H7 (cell line): ENCODE results near the gene PRR30. TPM values are rescaled to one million over a fixed set of nuclear protein-coding genes. Genes with fewer than 3 reads are reported as not detected.
A peak's percentile ranks its signal among the peaks of the same experiment; 100 is the strongest.

Experiments
- DNase-seq: peaks from one replicate; pipeline ENCODE4 v3.0.0; 2012
- H3K27me3 ChIP-seq: 2 replicates; pipeline ENCODE4 v1.6.0; 2011; ENCODE audit warnings: mild to moderate bottlenecking, low read length; ENCODE audit not compliant: control insufficient read depth, insufficient read depth
- H3K36me3 ChIP-seq: replicated peaks from 2 replicates; pipeline ENCODE4 v1.5.1; 2011; ENCODE audit warnings: low read length; ENCODE audit not compliant: control insufficient read depth, insufficient read depth
- H3K4me3 ChIP-seq: 2 replicates; pipeline ENCODE4 v1.5.1; 2011; ENCODE audit warnings: low read depth, mild to moderate bottlenecking, control low read depth, low read length, moderate library complexity; ENCODE audit not compliant: insufficient read depth
- total RNA-seq: library from RNA; depleted of rRNA; stranded (reverse); fragments of >200 nt; shearing (Covaris generic); gene quantifications from 2 replicates; pipeline ENCODE4 v1.2.3, GENCODE V29; 2014; rRNA removed

Gene PRR30
- total RNA-seq, 1 experiment from 2014 or later, result not detected

GRCh38 chr2:27091746-27092695 lies 47.2 kb downstream of the PRR30 start:
- Histone ChIP-seq H3K36me3 (no peaks in the 10 kb centered on the region), H3K27me3 (peaks cover 6% of the 10 kb centered on the region), H3K4me3 (no peak overlapping the region)
- peak; percentile 53 for DNase-seq

DNA sequence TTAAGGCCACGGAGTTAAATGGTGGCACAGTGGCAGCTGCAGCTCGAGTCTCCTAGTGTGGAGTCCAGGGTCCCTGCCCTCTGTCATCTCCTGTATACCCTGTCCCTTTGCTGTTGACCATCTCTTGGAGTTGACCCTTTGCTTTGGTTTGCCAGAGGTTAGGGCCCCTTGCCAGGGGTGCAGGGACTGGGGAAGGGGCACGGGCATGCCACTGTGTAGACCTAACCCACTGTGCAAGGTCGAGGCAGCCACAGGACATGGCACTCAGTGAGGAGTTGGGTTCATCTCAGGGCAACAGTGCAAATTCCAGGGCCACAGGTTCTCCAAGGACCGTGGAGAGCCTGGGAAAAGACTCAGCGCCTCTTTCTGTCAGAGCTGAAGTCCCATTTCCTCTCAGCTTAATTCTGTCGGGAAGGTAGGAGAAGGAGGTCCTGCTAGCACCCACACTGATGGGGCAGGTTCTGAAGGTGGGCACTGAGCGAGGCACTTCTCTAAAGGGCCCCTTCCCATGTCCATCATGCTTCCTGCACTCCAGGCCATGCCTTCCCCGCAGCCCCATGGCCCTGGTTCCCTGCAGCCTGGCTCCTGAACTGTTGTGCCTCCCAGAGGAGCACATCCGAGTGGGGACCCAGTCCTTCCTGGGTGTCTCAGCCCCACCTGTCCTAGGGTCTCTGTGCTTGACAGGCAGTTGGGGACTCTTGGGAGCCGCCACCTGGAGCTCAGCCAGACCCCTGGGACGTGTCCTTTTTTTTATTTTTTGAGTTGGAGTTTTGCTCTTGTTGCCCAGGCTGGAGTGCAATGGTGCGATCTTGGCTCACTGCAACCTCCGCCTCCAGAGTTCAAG lies 49.9 kb downstream of the PRR30 start:
- peak; percentile 36 for DNase-seq
- H3K36me3 ChIP-seq, result no peaks in the 10 kb centered on the region
- H3K27me3 ChIP-seq, result peaks cover 20% of the 10 kb centered on the region
- no peak overlapping the region for H3K4me3 ChIP-seq

DNA sequence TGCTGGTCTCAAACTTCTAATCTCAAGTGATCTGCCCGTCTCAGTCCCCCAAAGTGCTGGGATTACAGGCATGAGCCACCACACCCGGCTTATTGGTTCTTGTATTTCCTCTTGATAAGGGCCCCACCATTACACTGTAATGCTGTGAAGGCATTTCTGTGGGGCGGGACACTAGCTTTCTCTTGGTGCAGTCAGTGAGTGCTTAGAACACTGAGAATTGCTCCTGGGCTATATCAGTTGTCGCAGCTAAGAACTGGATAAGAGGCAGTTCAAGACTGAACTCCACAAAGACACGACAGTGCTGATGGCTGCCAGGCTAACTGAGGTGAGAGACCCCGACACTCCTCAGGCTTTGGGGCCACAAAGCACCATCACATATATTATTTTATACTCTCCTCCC lies 50.6 kb downstream of the PRR30 start:
- Histone ChIP-seq H3K4me3 (no peak overlapping the region), H3K36me3 (no peaks in the 10 kb centered on the region; the same call in 1 of the 2 replicates), H3K27me3 (peaks cover 20% of the 10 kb centered on the region)
- no peak for DNase-seq

DNA sequence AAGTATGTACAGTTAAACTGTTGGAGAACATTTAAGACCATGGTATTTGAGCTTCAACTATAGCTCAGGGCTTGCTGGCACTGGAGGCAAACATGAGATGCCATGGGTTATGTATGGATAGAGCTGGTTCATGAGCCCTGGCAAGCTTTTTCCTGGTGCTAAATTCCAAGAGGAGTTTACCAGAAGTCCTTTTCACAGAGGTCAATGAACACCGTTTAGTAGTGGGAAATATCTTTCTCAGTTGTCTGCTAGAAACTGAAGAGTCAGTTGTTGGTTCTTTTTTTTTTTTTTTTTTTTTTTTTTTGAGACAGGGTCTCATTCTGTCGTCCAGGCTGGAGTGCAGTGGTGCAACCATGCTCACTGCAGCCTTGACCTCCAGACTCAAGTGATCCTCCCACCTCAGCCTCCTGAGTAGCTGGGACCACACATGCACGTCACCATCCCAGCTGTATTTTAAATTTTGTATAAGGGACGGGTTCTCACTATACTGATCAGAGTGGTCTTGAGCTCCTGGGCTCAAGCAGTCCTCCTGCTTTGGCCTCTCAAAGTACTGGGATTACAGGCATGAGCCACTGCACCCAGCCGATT lies 51.3 kb downstream of the PRR30 start:
- DNase-seq, result peak; percentile 27
- Histone ChIP-seq H3K36me3 (no peaks in the 10 kb centered on the region; the same call in 1 of the 2 replicates), H3K4me3 (no peak overlapping the region), H3K27me3 (peaks cover 20% of the 10 kb centered on the region)

Other genes with a start within 250 kb of the PRR30 start
- 0.42 and 1.6 TPM in 2 replicates for gene MAPRE3, start 168.8 kb downstream of the PRR30 start, total RNA-seq
- gene TMEM214, start 106.4 kb downstream of the PRR30 start, total RNA-seq, result 46.5 and 46.6 TPM in 2 replicates
- 45.4 and 46.7 TPM in 2 replicates for gene AGBL5, start 87.7 kb downstream of the PRR30 start, total RNA-seq
- 197 and 228 TPM in 2 replicates for gene OST4, start 67.8 kb downstream of the PRR30 start, total RNA-seq
- 5.1 and 5.8 TPM in 2 replicates for gene EMILIN1, start 60.8 kb downstream of the PRR30 start, total RNA-seq
- 3.3 and 5.3 TPM in 2 replicates for gene KHK, start 52.6 kb downstream of the PRR30 start, total RNA-seq
- 1.0 and 1.6 TPM in 2 replicates for gene CGREF1, start 20.3 kb downstream of the PRR30 start, total RNA-seq
- 0.55 TPM in 1 of 2 replicates, not detected in the other for gene ABHD1, start 15.6 kb downstream of the PRR30 start, total RNA-seq
- 84.5 and 87.3 TPM in 2 replicates for gene PREB, start 4.8 kb downstream of the PRR30 start, total RNA-seq
- not detected in 2 replicates for gene TCF23, start 9.6 kb upstream of the PRR30 start, total RNA-seq
- 182 and 203 TPM in 2 replicates for gene ATRAID, start 72.6 kb upstream of the PRR30 start, total RNA-seq
- gene SLC5A6, start 72.9 kb upstream of the PRR30 start, total RNA-seq, result 76.2 and 120 TPM in 2 replicates
- gene CAD, start 78.0 kb upstream of the PRR30 start, total RNA-seq, result 73.7 and 84.2 TPM in 2 replicates
- gene SLC30A3, start 123.6 kb upstream of the PRR30 start, total RNA-seq, result 0.89 and 1.4 TPM in 2 replicates
- not detected in 2 replicates for gene DNAJC5G, start 136.0 kb upstream of the PRR30 start, total RNA-seq
- 3.4 and 5.5 TPM in 2 replicates for gene TRIM54, start 143.0 kb upstream of the PRR30 start, total RNA-seq
- gene UCN, start 169.0 kb upstream of the PRR30 start, total RNA-seq, result 0.66 TPM in 1 of 2 replicates, not detected in the other
- 53.8 and 60.8 TPM in 2 replicates for gene MPV17, start 183.7 kb upstream of the PRR30 start, total RNA-seq
- 147 and 152 TPM in 2 replicates for gene GTF3C2, start 217.4 kb upstream of the PRR30 start, total RNA-seq
- 31.6 and 33.1 TPM in 2 replicates for gene EIF2B4, start 230.9 kb upstream of the PRR30 start, total RNA-seq
- gene SNX17, start 231.2 kb upstream of the PRR30 start, total RNA-seq, result 110 and 129 TPM in 2 replicates
- 11.8 and 19.2 TPM in 2 replicates for gene ZNF513, start 241.3 kb upstream of the PRR30 start, total RNA-seq